ENCODE measurements around the gene RALGPS1. TPM values are rescaled to one million over a fixed set of nuclear protein-coding genes. Genes with fewer than 3 reads are reported as not detected.
A peak's percentile ranks its signal among the peaks of the same experiment; 100 is the strongest.

The RALGPS1 gene
- total and polyA plus RNA-seq, 8 donors, result 4.7 to 150 (median 42.2) TPM

DNA sequence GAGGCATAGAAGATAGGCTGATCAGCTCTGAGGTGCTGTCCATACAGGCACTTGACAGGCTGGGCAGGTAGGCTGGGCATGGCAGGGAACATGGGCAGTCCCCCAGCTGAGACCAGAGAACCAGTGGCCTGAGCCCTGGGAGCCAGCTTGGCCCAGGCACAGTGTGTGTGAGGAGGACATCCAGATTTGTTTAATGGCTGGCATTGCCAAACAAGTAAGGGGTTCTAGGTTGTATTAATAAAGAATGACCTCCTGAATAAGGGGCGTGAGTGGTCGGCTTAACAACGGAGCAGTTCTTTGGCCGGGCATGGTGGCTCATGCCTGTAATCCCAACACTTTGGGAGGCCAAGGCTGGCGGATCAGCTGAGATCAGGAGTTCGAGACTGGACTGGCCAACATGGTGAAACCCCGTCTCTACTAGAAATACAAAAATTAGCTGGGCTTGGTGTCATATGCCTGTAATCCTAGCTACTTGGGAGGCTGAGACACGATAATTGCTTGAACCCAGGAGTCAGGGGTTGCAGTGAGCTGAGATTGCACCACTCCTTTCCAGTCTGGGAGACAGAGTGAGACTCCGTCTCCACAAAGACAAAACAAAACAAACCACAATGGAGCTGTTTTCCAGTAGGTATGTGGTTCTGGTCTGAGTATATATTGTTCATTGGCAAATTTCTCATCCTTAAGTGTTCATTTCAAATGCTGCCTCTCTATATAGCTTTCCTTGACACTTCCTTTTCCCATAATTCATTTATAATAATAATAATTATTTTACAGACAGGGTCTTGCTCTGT, 151.7 kb downstream of the RALGPS1 start:
- H3K4me1 ChIP-seq, result peaks cover 10 to 40% (median 13%) of the 10 kb centered on the region in 4 donors
- no peak for DNase-seq
- WGBS, 5 donors, result 85 to 89% (median 86%) methylated on average over 9 of the region's 9 CpGs
- H3K36me3 ChIP-seq, result peaks cover 0 to 16% (median 8%) of the 10 kb centered on the region in 4 donors
- intact Hi-C loops (cut with DNase I; ENCODE audit: low total_unique reads), result no loop called here
- TF ChIP-seq POLR2AphosphoS5 (IDR thresholded peaks at IDR 0.05), result no peak
- H3K27ac ChIP-seq, result peak overlapping the region in 2 of 5 donors; percentile 30 to 34
- H3K9me3 ChIP-seq, result no peaks in the 10 kb centered on the region
- H3K27me3 ChIP-seq, result no peaks in the 10 kb centered on the region
- no peak overlapping the region for H3K4me3 ChIP-seq

GRCh38 chr9:127066851-127067136, 152.2 kb downstream of the RALGPS1 start:
- H3K36me3 ChIP-seq, result peaks cover 0 to 16% (median 7%) of the 10 kb centered on the region in 4 donors
- no peaks in the 10 kb centered on the region for H3K27me3 ChIP-seq
- 29 to 61% (median 53%) methylated on average over 2 of the region's 2 CpGs for WGBS, 5 donors
- no peak overlapping the region for H3K4me3 ChIP-seq
- intact Hi-C loops (cut with DNase I; ENCODE audit: low total_unique reads), result no loop called here
- DNase-seq, result no peak
- H3K27ac ChIP-seq, result peak overlapping the region in 1 of 5 donors; percentile 33
- TF ChIP-seq POLR2AphosphoS5 (IDR thresholded peaks at IDR 0.05) (peak in 2 of 3 donors; percentile 18 to 49), POLR2A (IDR thresholded peaks at IDR 0.05) (no peak), EP300 (IDR thresholded peaks at IDR 0.05) (no peak)
- TF ChIP-seq, protein P1, sequence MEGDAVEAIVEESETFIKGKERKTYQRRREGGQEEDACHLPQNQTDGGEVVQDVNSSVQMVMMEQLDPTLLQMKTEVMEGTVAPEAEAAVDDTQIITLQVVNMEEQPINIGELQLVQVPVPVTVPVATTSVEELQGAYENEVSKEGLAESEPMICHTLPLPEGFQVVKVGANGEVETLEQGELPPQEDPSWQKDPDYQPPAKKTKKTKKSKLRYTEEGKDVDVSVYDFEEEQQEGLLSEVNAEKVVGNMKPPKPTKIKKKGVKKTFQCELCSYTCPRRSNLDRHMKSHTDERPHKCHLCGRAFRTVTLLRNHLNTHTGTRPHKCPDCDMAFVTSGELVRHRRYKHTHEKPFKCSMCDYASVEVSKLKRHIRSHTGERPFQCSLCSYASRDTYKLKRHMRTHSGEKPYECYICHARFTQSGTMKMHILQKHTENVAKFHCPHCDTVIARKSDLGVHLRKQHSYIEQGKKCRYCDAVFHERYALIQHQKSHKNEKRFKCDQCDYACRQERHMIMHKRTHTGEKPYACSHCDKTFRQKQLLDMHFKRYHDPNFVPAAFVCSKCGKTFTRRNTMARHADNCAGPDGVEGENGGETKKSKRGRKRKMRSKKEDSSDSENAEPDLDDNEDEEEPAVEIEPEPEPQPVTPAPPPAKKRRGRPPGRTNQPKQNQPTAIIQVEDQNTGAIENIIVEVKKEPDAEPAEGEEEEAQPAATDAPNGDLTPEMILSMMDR (IDR thresholded peaks at IDR 0.05), result no peak
- H3K4me1 ChIP-seq, result peaks cover 10 to 40% (median 13%) of the 10 kb centered on the region in 4 donors
- H3K9me3 ChIP-seq, result peaks cover 0 to 5% (median under 1%) of the 10 kb centered on the region in 4 donors

DNA sequence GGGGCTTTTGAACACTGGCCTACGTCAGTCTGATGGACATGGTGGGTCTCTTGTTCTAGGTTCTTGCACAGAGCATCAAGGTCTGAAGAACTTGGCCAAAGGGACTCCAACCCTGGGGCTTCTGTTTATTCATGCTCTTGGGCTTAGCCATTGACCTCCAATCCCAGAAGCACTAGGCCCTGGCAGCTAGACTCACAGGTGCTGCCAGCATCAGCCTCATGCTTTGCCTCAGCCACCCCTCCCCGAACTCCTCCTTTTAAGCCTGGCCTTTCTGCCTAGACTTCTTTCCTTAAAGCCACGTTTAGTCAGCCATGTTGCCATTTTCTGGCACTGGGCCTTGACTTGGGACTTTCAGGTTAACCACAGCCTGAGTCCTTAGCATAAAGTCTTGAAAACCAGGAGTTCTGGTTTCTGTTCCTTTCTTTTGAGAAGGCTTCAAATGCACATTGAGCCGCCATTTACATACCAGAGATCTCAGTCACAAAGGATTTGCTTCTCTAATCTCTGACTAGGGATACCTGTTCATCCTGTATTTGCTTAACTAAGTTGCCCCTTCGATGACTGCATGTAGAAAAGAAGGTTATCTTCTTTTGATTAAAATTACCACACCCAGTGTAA, 153.1 kb downstream of the RALGPS1 start:
- Histone ChIP-seq H3K4me1 (peaks cover 10 to 37% (median 13%) of the 10 kb centered on the region in 4 donors), H3K27ac (peak overlapping the region in 3 of 5 donors; percentile 26 to 49 (median 33)), H3K9me3 (peaks cover 0 to 10% (median 2%) of the 10 kb centered on the region in 4 donors), H3K36me3 (peaks cover 0 to 16% (median 7%) of the 10 kb centered on the region in 4 donors), H3K4me3 (no peak overlapping the region), H3K27me3 (no peaks in the 10 kb centered on the region)
- TF ChIP-seq POLR2AphosphoS5 (IDR thresholded peaks at IDR 0.05) (peak in 2 of 3 donors; percentile 23 to 41), POLR2A (IDR thresholded peaks at IDR 0.05) (no peak)
- TF ChIP-seq, protein P1 (IDR thresholded peaks at IDR 0.05), result no peak
- peak; percentile 35 to 65 for DNase-seq
- intact Hi-C loops (cut with DNase I; ENCODE audit: low total_unique reads), result no loop called here
- 49 to 66% (median 59%) methylated on average over 4 to 5 of the region's 5 CpGs for WGBS, 5 donors

DNA sequence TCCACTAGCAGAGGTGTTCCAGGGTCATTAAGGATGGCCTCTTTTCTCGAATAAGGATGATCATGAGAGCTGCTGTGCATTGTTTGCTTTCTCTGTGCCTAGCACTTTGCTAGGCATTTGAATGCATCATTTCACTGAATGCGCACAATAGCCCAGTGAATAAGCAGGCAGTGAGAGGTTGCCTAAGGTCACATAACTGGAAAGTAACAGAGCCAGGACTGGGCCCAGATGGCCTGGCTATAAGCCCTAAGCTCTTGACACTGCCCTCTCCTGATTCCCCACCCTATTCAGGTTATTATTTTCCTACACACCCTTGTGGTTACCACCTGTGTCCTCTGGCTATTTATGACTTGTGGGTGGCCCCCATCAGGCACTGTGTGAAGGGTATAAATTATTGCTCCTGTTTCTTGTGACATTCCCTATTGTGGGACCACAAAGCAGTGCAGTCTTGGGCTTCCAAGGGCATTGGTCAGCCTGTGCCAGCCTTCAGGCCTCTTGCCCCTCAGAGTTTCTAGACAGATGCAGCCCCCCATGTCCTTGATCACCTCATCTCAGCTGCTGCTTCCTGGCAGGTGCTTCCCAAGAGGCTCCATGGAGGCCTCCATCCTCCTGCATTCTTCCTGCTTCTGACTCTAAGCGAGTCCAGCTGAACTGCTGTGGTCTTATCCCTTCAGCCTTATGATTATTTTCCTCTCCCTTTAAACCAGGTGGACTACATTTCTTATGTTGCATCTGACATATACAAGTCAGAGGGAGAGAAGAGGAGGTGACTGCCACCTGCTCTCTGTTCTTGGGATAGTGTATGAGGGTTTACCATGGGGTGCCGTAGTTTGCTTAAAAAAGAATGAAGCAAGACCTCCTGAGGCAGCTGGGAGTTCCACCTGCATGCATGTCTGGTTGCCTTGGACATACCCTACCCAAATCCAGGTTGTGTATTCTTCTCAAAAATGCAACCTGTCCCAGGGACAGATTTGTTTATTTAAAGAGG, 160.3 kb downstream of the RALGPS1 start:
- intact Hi-C loops (cut with DNase I; ENCODE audit: low total_unique reads), result no loop called here

More for the DNA sequence above, 160.3 kb downstream of the RALGPS1 start:
- no peak for TF ChIP-seq POLR2AphosphoS5 (IDR thresholded peaks at IDR 0.05)
- TF ChIP-seq, protein P1 (IDR thresholded peaks at IDR 0.05), result no peak
- TF ChIP-seq POLR2A (IDR thresholded peaks at IDR 0.05), result no peak
- no peak for TF ChIP-seq EP300 (IDR thresholded peaks at IDR 0.05)
- Histone ChIP-seq H3K4me3 (no peak overlapping the region), H3K4me1 (peaks cover 9 to 36% (median 26%) of the 10 kb centered on the region in 4 donors), H3K27me3 (no peaks in the 10 kb centered on the region), H3K27ac (no peak overlapping the region), H3K9me3 (peaks cover 0 to 10% (median 2%) of the 10 kb centered on the region in 4 donors), H3K36me3 (peaks cover 0 to 8% (median 4%) of the 10 kb centered on the region in 4 donors)
- no peak for DNase-seq
- 62 to 78% (median 72%) methylated on average over 4 of the region's 4 CpGs for WGBS, 5 donors
